ENCODE measurements around the gene ADSL. TPM values are rescaled to one million over a fixed set of nuclear protein-coding genes. Genes with fewer than 3 reads are reported as not detected.

ADSL gene
- total RNA-seq, 1 donor from 2014 or later = 48.5 TPM

DNA sequence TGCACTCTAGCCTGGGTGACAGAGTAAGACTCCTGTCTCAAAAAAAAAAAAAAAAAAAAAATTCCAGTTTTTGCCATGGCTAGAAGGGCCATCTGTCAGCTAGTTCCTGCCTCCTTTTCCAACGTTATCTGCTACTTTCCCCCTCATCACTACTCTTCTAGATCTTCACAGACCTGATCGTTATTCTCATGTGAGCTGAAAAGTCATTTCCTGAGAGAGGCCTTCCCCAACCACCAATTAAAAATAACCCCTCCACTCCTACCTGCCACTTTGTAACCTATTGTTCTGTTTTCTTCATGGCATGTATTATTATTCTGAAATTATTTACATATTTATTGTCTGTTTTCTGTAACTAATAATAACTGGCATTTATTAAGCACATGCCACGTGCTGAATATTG lies 48.3 kb downstream of the ADSL start:
- H3K36me3 ChIP-seq = no peaks in the 10 kb centered on the region
- peaks cover 24% of the 10 kb centered on the region for H3K4me1 ChIP-seq
- TF ChIP-seq, protein P1, sequence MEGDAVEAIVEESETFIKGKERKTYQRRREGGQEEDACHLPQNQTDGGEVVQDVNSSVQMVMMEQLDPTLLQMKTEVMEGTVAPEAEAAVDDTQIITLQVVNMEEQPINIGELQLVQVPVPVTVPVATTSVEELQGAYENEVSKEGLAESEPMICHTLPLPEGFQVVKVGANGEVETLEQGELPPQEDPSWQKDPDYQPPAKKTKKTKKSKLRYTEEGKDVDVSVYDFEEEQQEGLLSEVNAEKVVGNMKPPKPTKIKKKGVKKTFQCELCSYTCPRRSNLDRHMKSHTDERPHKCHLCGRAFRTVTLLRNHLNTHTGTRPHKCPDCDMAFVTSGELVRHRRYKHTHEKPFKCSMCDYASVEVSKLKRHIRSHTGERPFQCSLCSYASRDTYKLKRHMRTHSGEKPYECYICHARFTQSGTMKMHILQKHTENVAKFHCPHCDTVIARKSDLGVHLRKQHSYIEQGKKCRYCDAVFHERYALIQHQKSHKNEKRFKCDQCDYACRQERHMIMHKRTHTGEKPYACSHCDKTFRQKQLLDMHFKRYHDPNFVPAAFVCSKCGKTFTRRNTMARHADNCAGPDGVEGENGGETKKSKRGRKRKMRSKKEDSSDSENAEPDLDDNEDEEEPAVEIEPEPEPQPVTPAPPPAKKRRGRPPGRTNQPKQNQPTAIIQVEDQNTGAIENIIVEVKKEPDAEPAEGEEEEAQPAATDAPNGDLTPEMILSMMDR (IDR thresholded peaks at IDR 0.05; ENCODE audit: borderline replicate concordance) = no peak
- no peak overlapping the region for H3K4me3 ChIP-seq
- no peak overlapping the region for H3K27ac ChIP-seq (replicated peaks)
- intact Hi-C loops (cut with micrococcal nuclease) = no loop called here
- no peaks in the 10 kb centered on the region for H3K27me3 ChIP-seq (ENCODE audit: low read depth)
- no peak for DNase-seq
- no peaks in the 10 kb centered on the region for H3K9me3 ChIP-seq (replicated peaks)

DNA sequence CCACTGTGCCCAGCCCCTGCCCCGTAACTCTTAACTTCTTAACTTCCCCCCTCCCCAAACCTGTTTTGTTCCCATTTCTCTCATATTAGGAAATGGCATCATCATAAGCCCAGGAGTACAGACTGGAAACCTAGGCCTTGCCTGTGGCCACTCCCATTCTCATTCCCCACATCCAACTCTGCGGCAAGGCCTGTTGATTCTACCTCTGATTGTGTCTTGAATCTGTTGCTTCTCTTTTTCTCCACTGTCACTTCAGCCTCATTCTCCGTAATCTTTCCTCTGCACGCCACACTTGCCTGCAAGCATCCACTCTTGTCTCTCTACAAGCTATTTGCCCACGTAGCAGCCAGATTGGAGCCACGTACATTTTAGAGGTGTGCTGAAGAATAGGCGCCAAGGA lies 49.3 kb downstream of the ADSL start:
- intact Hi-C loops (cut with micrococcal nuclease) = no loop called here
- Histone ChIP-seq H3K9me3 (replicated peaks) (no peaks in the 10 kb centered on the region), H3K4me3 (no peak overlapping the region), H3K27ac (replicated peaks) (no peak overlapping the region), H3K4me1 (peaks cover 32% of the 10 kb centered on the region), H3K36me3 (no peaks in the 10 kb centered on the region), H3K27me3 (ENCODE audit: low read depth) (no peaks in the 10 kb centered on the region)
- no peak for DNase-seq
- TF ChIP-seq, protein P1 (IDR thresholded peaks at IDR 0.05; ENCODE audit: borderline replicate concordance) = no peak

DNA sequence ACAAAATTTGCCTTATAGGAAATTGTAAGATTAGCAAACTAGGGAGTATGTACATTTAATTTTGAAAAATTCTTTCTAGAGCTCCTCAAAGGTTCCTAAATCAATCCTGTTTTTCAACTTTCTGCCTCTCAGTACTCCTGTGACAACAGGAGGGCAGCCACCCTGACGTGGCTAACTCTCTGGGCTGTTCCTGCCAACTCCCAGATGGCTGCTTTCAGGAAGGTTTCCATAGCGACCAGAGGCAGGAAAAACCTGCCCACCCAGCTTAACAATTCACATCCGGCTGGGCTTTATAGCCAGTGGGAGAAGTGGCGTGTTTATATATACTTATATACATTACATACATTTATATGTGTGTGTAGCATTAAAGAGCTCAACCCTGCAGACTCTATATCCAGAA lies 50.6 kb downstream of the ADSL start:
- H3K4me3 ChIP-seq = no peak overlapping the region
- no peaks in the 10 kb centered on the region for H3K27me3 ChIP-seq (ENCODE audit: low read depth)
- DNase-seq = no peak
- intact Hi-C loops (cut with micrococcal nuclease) = no loop called here
- TF ChIP-seq, protein P1 (IDR thresholded peaks at IDR 0.05; ENCODE audit: borderline replicate concordance) = no peak
- peaks cover 32% of the 10 kb centered on the region for H3K4me1 ChIP-seq
- peak overlapping the region; percentile 50 for H3K27ac ChIP-seq (replicated peaks)
- peaks cover 12% of the 10 kb centered on the region for H3K36me3 ChIP-seq
- no peaks in the 10 kb centered on the region for H3K9me3 ChIP-seq (replicated peaks)

DNA sequence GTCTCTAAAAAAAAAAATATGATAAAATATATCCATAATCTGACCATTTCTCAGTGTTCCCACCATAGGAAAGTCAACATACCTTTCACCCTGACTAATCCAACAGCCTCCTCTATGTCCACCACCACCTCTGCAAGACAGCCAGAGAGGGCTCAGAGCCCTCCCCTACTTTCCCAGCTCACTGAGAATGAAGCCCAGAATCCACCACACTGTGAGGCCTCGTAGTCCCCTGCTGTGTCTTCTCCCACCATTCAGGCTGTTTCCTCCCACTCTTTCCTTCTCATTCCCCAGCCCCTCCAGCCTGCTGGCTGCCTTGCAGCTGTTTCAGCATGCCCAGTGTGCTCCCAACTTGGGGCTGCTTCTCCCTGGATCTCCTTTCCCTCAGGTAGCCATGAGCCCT lies 51.1 kb downstream of the ADSL start:
- intact Hi-C loops (cut with micrococcal nuclease) = no loop called here
- no peaks in the 10 kb centered on the region for H3K9me3 ChIP-seq (replicated peaks)
- TF ChIP-seq, protein P1 (IDR thresholded peaks at IDR 0.05; ENCODE audit: borderline replicate concordance) = no peak
- H3K4me3 ChIP-seq = no peak overlapping the region
- peaks cover 32% of the 10 kb centered on the region for H3K4me1 ChIP-seq
- peaks cover 17% of the 10 kb centered on the region for H3K36me3 ChIP-seq
- no peaks in the 10 kb centered on the region for H3K27me3 ChIP-seq (ENCODE audit: low read depth)
- peak overlapping the region; percentile 50 for H3K27ac ChIP-seq (replicated peaks)
- DNase-seq = no peak

DNA sequence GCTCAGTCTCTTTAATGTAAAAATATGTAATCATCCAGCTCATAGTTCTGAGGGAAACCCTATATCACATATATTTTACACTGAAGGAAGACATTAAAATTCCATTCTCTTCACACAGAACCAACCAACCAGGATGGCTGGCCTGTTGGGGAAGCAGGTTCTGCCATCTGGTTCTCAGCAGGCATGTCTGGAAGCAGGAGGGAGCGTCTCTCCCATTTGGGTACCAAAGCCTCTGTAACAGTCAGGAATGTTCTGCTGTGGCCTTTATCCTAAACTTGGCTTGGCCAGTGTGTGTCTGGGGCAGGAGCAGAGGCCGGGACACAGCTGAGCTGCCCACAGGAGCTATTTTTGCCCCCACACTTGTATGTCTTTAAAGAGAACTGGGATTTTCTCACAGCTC lies 53.3 kb downstream of the ADSL start:
- DNase-seq = no peak
- TF ChIP-seq, protein P1 (IDR thresholded peaks at IDR 0.05; ENCODE audit: borderline replicate concordance) = no peak
- peaks cover 24% of the 10 kb centered on the region for H3K36me3 ChIP-seq
- intact Hi-C loops (cut with micrococcal nuclease) = no loop called here
- H3K4me1 ChIP-seq = peaks cover 38% of the 10 kb centered on the region
- H3K4me3 ChIP-seq = no peak overlapping the region
- H3K9me3 ChIP-seq (replicated peaks) = no peaks in the 10 kb centered on the region
- no peak overlapping the region for H3K27ac ChIP-seq (replicated peaks)
- H3K27me3 ChIP-seq (ENCODE audit: low read depth) = no peaks in the 10 kb centered on the region

DNA sequence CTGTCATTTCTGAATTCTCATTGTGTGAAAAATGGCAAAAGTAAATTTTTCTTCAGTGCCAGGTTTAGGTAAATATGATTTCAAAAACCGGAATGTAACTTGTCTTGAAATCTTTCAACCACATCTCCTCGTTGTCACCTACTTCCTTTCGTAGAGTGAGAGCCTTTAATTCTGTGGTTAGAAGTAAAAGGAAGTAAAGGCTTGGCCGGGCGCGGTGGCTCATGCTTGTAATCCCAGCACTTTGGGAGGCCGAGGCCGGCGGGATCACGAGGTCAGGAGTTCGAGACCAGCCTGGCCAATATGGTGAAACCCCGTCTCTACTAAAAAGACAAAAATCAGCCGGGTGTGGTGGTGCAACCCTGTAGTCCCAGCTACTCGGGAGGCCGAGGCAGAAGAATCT lies 53.9 kb downstream of the ADSL start:
- H3K4me1 ChIP-seq = peaks cover 43% of the 10 kb centered on the region
- no peaks in the 10 kb centered on the region for H3K9me3 ChIP-seq (replicated peaks)
- intact Hi-C loops (cut with micrococcal nuclease) = no loop called here
- H3K4me3 ChIP-seq = no peak overlapping the region
- peaks cover 30% of the 10 kb centered on the region for H3K36me3 ChIP-seq
- H3K27me3 ChIP-seq (ENCODE audit: low read depth) = no peaks in the 10 kb centered on the region
- no peak for DNase-seq
- H3K27ac ChIP-seq (replicated peaks) = no peak overlapping the region
- TF ChIP-seq, protein P1 (IDR thresholded peaks at IDR 0.05; ENCODE audit: borderline replicate concordance) = no peak

Data from left ventricle myocardium inferior (tissue), 1 donor.